ENCODE measurements around the gene STAMBP.

STAMBP gene

DNA sequence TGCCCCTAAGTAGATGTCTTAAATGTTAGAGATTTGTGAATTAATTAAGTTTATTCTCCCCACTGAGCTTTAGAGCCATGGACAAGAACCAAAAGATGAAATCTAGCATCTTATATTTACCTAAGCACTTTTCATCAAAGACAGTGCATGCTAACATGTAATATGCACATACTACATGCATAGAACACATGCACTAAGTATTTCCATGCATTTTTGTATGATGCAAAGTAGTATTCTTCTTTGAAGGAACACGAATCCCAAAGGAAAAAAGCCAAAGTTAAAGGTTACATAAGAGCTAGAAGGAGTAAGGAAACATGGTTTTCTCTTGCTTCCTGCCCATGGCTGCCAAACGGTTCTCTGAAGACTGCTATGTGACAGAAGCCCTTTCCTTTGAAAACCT lies 15.3 kb downstream of the STAMBP start:
- no peak for DNase-seq (ENCODE audit: low read depth)
- no peak overlapping the region for H3K4me3 ChIP-seq (ENCODE audit: low read depth, low read length)
- TF ChIP-seq, protein P1, sequence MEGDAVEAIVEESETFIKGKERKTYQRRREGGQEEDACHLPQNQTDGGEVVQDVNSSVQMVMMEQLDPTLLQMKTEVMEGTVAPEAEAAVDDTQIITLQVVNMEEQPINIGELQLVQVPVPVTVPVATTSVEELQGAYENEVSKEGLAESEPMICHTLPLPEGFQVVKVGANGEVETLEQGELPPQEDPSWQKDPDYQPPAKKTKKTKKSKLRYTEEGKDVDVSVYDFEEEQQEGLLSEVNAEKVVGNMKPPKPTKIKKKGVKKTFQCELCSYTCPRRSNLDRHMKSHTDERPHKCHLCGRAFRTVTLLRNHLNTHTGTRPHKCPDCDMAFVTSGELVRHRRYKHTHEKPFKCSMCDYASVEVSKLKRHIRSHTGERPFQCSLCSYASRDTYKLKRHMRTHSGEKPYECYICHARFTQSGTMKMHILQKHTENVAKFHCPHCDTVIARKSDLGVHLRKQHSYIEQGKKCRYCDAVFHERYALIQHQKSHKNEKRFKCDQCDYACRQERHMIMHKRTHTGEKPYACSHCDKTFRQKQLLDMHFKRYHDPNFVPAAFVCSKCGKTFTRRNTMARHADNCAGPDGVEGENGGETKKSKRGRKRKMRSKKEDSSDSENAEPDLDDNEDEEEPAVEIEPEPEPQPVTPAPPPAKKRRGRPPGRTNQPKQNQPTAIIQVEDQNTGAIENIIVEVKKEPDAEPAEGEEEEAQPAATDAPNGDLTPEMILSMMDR (IDR thresholded peaks at IDR 0.05; ENCODE audit: control insufficient read depth, extremely low read depth, insufficient read depth): no peak

DNA sequence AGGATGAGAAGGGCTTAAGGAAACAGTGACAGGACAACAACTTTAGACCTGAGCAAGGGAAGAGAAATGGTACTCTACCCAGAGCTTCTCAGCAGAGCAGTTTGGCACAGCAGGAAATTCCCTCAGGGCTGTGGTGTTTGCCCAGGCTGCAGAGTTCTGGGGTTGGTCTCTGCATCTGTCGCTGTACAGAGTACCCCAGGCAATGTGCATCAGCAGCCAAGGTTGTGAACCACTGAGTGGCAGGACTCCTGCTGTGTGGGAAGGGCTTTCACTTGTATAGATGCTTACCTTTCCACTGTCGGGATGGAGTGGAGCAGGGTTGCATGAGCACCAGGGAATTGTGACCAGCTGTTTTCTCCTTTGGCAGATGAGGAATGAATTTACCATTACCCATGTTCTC lies 21.2 kb downstream of the STAMBP start:
- TF ChIP-seq, protein P1 (IDR thresholded peaks at IDR 0.05; ENCODE audit: control insufficient read depth, extremely low read depth, insufficient read depth): no peak
- H3K4me3 ChIP-seq (ENCODE audit: low read depth, low read length): no peak overlapping the region
- no peak for DNase-seq (ENCODE audit: low read depth)

DNA sequence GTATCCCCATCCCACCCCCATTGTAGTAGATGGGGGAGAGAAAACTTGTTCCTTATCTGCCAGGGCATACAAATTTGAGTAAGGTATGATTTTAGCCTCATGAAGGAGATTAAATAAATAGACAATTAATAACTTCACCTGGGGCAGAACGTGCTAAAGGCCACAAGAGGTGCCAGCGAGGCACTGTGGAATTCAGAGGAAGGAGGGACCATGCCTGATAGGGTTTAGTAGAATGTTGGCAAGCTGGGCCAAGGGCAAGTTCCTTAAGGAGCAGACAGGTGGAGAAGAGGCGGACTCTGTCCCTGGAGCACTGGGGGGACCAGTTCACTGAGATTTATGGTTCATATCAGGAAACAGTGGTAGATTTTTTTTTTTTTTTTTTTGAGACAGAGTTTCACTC lies 22.5 kb downstream of the STAMBP start:
- DNase-seq (ENCODE audit: low read depth): no peak
- H3K4me3 ChIP-seq (ENCODE audit: low read depth, low read length): no peak overlapping the region
- TF ChIP-seq, protein P1 (IDR thresholded peaks at IDR 0.05; ENCODE audit: control insufficient read depth, extremely low read depth, insufficient read depth): peak; percentile 32

DNA sequence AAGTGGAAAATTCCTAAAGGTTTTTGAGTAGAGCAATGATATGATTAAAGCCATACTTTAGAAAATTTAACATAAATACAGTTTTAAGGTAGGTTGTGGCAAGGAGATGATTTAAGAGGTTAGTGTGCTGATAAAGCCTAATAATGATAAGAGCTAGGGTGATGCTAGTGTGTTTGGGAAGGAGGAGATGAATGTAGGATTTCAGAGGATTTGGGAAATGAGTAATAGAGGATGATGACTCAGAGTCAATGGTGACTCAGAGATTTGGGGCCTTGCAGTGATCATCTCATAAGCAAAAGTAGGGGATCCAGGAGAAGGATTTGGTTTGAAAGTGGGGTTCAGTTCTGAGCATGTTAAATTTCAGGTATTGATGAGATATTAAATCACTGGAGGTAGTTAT lies 23.3 kb downstream of the STAMBP start:
- no peak overlapping the region for H3K4me3 ChIP-seq (ENCODE audit: low read depth, low read length)
- TF ChIP-seq, protein P1 (IDR thresholded peaks at IDR 0.05; ENCODE audit: control insufficient read depth, extremely low read depth, insufficient read depth): no peak
- DNase-seq (ENCODE audit: low read depth): no peak

DNA sequence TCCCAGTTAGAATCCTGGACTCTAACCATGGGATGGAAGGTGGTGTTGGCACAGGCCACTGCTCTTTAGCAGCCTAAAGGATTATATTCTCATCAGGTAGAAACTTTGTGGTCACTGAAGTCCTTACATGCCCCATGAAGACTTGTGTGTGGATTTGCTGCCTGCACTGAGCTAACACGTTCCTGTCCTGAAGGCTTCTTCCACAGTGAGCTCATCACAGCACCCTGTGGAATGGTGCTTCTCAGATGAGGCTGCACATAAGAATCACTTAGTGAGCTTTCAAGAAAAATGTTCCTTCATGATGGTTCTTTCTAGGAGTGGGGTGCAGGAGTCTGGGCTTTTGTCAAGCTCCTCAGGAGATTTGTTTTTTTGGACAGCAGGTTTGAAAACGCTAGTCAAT lies 26.8 kb downstream of the STAMBP start:
- TF ChIP-seq, protein P1 (IDR thresholded peaks at IDR 0.05; ENCODE audit: control insufficient read depth, extremely low read depth, insufficient read depth): no peak
- no peak for DNase-seq (ENCODE audit: low read depth)
- no peak overlapping the region for H3K4me3 ChIP-seq (ENCODE audit: low read depth, low read length)

DNA sequence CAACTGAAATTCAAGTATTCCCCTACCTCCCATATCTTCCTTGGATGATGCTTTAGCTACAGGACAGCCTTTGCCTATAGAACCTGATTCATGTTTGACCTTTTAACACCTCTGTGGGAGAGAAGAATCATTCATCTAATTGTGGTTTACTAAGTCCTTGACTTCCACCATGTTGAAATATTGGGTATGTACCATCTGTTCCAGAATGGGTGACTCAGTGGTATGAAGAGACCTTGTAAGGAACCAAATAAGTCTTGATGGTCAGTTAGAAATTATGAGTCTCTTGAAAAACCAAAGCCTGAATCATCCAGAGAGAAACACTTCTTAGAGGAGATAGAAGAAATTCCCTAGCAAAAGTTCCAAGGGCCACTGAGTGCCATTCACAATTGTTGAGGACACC lies 27.5 kb downstream of the STAMBP start:
- DNase-seq (ENCODE audit: low read depth): no peak
- no peak overlapping the region for H3K4me3 ChIP-seq (ENCODE audit: low read depth, low read length)
- TF ChIP-seq, protein P1 (IDR thresholded peaks at IDR 0.05; ENCODE audit: control insufficient read depth, extremely low read depth, insufficient read depth): no peak

DNA sequence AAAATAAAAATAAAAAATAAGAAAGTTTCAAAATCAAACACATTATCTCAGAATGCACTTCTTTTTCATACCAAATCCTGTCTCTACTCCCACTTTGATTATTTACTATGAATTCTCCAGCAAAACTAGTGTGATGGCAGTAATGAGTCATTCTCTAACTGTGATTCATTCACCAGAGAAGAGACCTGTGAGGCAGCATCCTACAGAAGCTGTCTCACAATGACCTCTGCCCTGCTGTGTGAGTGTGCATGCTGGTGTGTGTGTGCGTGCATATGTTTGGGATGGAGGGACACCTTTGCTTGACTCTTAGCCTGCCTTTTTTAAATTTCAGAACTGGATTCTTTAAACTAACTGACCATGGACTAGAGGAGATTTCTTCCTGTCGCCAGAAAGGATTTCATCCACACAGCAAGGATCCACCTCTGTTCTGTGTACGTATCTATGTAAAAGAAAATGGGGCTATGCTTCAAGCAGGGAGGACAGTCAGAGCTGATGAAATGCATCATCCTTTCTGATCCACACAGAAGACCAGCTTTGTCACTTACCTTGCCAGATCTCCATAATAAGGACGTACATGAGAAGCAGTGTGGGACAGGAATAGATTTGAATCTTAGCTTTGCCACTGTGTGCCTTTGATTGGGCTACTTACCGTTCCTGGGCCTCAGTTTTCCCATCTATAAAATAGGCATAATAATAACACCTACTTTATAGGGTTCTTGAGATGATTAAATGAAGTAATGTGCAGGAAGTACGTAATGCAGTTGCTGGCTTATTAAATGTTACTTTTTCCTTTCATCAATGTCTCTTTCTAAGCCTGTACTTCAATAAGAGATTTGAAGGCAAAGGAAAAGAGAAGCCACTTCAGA lies 31.2 kb downstream of the STAMBP start:
- no peak overlapping the region for H3K4me3 ChIP-seq (ENCODE audit: low read depth, low read length)
- TF ChIP-seq, protein P1 (IDR thresholded peaks at IDR 0.05; ENCODE audit: control insufficient read depth, extremely low read depth, insufficient read depth): no peak
- DNase-seq (ENCODE audit: low read depth): no peak

Data from LNCaP clone FGC (cell line).